Effector CD8-positive, alpha-beta T cell (primary cell): Measurements from ENCODE around the gene SLCO2A1.

Experiments
- DNase-seq: peaks from one replicate; lab custom pipeline; 2025; lab: John Stamatoyannopoulos, UW

Gene SLCO2A1

DNA sequence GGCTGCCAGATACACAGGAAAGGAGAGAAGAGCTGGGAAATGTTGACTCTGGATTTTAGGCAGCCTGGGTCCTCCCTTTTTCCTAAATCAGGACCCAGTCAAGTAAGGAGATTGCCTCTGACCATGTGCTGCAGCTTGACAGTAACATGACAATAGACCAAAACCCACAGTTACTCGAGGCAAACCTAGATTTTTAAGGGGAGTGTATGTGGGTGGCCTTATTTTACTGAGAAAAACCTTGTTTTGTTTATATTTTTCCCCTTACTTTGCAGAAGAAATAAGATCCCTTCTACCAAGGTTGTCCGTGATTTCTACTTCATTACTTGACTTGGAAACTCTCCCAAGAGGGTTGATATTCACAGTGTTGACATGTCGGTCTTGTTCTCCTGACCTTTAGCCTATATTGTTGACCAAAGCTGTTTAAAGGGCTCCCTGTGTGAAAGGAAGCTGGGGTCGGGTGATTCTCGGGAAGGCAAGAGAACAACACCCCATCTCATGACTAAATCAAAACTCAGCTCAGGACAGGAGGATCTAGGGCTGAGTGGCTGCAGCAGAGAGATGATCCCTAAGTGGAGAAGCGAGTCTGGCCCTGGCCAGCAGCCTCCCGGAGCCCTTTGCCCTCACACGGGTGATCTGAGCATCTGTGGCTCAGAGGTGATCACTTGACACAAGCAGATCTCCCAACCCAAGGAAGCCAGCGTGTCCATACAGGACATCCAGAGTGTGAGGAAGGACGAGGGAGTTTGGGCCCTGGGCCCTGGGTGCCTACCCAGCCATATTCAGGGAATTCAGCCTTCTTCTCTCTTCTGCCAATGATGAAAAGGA, 31.0 kb upstream of the SLCO2A1 start:
- no peak for DNase-seq

DNA sequence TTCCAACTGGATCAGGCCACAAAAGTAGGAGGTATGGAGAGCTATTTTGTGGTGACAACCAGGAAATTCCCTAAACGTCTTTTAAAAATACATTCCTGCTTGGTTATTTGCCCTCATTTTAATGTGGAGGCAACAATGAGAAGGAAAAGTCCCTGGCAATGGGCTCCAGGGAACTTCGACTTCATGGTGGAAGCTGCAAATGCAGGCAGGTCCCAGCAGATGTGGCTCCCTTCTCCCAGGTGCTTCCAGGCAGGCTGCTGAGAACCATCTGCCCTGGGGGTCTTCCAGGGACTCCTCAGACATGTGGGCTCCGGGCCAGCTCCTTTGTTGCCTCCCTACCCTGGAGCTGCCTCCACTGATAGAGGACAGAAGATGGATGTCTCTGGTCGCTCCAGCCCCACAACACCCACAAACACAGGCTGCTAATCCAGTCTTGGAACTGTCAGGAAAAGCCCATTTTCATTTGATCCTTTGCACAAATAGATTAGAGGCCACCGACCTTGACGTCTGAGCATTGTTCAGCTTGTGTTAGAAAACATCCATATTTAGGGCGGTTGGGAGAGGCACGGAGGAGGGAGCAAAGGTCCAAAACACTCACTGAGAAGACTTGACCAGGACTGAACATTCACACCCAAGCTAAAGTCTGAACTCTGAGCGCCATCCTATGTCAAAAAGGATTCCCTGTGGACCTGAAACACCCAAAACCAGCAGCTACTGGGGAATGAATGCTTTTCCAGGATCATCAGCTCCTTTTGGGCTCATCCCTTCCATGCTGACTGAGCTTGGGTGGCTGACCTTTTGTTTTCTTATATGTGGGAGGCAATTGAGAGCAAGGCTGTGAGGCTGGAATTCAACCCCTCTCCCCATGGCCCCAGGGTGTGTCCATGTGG, 30.2 kb upstream of the SLCO2A1 start:
- no peak for DNase-seq

DNA sequence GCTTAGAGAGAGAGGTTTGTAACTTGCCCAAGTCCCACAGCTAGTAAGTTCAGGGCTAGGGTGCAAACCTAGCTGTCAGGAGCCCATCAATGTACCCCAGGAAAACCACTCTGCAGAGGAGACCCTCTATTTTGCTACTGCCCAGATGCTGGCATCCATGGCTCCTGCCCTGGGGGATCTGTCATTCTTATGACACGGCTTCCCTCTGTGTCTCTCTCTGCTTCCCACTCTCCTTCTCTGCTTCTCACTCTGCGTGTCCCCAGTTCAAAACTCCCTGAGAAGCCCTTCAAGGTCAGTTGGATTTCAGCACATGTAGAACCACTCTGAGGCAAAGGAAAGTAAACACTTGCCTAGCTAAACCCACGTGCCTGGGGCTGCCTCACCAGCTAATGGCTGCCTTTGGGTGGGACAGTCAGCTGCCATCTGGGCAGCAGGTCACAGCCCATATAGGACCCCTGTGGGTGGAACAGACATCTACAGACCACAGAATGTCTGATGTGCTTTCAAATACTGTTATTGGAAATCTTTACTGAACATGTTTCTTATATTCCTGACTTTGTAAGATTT, 29.4 kb upstream of the SLCO2A1 start:
- DNase-seq = no peak

DNA sequence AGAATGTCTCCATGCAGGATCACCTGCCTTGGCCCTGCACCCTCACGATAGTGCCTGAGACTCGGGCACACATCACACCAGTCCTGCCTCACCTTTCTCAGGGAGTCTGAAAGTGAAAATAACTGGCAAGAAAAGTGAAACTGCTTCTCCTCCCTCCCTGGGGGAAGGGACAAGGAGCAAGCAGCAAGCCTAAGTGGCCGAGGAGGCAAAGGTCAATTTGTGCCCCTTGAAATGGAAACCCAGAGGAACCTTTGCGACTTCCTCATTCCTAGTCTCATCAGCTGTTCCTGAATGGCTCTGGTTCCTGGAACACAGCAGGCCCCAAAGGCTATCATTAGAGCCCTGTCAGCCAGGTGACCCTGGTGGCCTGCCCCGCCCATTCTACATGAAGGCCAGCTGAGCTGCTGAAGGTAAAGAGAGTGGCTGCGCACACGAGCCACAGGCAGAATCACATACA, 28.0 kb upstream of the SLCO2A1 start:
- DNase-seq = no peak

DNA sequence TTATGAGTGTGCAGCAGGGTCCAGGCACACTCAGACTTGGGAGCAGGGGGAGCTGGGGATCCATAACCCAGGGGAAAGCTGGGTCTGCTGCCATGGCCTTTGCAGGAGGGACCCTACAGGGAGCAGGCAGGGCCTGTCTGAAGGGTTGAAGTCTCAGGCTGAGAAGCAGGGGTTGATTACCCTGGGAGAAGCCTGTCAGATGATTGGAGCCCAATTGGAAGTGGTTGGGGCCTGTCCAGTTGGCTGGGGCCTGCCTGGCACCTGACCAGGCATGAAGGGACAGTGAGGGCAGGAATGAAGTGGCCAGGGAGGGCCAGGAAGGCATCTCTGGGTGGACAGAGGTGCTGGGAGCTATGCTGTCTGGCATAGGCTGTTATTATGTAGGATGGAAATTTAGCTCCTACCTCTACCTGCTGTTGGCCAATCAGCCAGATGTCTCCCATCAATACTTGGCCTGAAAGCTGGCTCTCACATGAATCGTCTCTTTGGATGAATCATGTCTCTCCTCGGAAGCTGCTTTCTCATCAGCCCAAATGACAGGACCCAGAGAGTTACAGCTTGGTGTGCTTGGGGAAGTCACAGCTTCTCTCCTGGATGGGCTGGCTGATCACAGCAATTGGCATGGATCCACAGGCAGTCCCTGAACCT, 27.4 kb upstream of the SLCO2A1 start:
- no peak for DNase-seq

DNA sequence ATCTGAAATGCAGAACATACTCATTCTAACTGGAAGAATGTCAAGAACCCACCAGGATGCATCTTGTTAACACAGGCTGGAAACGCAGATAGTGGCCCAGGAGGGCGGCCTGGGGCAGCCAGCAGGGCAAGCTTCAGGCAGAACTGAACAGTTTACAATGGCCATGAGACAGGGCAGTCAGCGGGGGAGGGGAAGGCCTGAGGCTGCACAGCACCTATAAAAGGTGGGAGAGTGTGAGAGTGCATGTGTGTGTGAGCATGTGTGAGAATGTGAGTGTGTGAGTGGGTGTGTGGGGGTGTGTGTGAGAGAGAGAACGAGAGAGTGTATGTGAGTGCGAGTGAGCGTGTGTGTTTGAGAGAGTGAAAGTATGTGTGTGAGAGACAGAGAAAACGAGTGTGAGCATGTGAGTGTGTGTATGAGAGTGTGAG, 26.8 kb upstream of the SLCO2A1 start:
- DNase-seq = no peak

DNA sequence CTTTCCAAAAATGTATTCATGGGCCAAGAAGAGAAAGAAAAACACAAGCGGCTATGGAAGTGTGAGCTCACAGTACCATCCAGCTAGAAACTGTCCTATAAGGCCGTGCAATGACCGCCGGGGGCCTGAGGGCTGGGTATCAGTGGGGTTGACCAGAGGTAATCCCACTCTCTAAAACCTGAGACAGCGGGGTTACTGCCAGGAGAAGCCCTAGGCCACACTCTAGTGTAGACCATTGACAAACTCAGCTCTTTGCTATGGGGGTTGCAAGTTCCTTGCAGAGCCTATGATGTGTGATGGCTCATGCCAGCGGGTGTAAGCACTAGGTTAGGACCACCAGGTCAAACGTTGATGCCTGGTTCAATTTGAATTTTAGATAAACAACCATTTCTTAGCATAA, 25.9 kb upstream of the SLCO2A1 start:
- no peak for DNase-seq

DNA sequence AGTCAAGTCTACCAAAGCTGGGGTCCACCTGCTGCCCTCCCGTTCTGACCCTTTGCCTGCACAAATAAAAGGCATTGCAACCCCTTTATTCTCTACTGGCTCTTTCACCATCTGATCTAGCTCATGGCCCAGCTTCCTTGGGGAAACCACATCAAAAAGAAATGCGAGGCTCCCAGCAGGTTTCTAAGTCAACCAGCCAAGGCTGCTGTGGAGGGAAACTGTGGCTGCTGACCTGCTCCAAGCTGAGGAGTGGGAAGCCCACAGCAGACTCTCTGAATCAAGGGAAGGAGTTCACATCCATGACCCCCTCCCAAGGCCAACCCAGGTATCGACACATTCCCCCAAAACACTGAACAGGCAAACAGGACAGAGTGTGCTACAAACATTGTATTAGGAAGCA, 25.2 kb upstream of the SLCO2A1 start:
- DNase-seq = no peak

DNA sequence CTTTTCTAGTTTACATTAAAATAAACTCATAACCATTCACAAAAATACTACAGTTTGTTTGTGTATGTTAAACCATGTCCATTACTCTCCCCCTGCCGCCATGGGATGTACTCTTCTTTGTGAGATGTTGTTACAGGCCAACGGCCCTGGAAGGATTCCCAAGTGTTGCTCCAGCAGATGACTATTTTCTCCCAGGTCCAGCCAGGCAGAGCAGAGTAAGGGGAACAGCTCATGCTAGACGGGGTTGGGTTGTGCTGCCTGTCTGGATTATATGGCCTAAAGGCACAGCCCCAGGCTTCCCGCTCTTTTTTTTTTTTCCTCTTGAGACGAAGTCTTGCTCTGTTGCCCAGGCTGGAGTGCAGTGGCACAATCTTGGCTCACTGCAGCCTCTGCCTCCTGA, 24.5 kb upstream of the SLCO2A1 start:
- no peak for DNase-seq

DNA sequence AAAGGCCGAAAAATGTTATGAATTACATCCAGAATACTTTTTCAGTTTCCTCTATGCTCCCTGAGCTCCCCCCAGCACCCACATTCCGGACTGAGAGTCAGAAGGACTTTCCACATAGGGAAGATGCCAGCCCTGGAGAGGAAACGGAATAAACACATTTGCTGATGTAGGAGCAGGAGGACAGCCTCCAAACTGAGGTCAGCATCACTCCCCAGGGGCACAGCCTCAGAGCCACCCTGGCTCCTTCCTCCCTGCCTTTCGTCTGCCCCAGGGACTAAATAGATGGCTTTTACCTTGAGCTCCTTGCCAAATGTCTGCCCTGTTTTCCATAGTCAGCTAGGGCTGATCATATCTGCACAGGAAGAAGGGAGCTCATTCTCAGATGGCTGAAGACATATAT, 22.6 kb upstream of the SLCO2A1 start:
- DNase-seq = no peak

DNA sequence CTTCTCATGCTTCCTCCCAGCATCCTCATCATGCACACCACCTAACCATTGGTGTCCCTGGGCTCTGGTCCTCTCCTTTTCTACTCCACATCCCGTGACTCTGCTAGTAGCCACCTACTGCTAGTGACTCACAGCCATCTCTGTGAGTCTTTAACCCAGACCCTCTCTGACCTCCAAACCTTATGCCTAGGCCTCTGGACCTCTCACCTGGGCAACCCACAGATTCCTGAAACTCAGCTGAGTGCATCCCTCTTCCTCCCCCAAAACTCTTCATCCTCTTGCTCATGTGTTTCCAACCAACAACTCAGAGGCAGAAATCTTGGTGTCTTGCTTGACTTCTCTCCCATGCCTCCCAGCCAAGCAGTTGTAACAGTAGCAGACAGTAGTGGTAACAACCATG, 20.0 kb upstream of the SLCO2A1 start:
- no peak for DNase-seq

DNA sequence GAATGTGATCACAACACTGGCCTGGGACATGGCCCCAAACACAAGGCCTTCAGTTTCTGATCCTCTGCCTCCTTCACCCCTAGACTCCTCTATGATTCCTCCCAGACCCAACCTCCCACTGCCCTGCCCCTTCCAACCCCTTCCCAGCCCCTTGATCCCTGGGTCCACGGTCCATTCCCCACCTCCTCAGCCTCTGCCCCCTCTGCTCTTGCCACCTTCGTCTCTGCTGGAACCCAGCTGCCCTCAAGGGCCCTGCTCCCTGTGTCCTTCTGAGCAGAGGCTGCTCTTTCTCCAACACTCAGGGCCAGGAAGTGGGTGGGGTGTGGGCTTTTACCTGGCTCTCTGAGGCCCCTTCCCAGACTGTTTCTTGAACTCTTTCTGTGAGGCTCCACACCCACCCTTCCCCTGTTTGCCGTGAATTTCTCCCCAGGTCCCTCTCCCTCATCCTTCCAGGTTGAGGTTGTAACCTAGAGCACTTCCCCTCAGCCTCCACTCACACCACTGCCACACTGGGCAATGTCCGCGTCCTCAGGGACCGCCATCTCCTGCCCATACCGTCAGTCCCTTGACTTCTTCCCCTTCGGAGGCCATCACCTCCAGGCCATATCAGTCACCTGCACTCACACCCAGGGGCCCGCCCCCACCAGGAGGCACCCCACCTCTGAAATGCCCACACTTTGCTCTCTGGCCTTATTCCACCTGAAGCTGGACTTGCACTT, 18.7 kb upstream of the SLCO2A1 start:
- DNase-seq = no peak

DNA sequence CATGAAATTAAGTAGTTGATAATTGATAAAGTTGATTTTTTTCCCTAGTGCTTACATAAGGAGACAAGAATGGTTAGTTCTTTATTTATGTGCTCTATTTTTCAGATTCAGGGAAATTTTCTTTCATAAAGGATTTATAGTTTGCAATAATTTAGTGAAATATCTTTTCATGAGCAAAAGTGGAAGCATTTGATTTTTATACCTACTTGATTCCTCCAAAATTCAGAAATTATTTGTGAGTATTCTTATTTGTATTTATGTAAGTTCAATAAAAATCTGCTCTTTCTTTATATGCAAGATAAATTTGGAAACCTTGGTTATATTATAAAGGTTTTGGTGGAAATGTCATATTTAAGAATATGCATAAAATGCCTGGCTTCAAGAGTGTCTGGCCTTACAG, 14.7 kb upstream of the SLCO2A1 start:
- no peak for DNase-seq

DNA sequence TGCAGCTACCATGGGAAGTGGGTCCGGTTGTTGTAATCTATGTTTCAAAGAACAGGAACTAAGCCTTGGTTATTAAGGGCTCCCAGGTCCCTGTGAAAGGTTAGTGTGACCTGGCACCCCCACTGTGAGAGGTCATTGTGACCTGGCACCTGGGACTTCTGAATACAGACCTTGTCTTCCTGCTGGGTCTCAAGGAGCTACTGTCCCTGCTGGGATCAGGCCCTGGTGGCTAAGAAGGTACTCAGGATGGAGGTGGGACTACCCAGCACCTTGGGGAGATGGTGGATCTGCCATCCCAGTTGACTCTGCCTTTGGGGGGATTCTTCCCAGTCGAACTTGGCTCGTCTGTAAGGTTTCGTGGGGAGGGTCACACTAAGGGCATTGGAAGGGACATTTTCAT, 10.3 kb upstream of the SLCO2A1 start:
- no peak for DNase-seq

DNA sequence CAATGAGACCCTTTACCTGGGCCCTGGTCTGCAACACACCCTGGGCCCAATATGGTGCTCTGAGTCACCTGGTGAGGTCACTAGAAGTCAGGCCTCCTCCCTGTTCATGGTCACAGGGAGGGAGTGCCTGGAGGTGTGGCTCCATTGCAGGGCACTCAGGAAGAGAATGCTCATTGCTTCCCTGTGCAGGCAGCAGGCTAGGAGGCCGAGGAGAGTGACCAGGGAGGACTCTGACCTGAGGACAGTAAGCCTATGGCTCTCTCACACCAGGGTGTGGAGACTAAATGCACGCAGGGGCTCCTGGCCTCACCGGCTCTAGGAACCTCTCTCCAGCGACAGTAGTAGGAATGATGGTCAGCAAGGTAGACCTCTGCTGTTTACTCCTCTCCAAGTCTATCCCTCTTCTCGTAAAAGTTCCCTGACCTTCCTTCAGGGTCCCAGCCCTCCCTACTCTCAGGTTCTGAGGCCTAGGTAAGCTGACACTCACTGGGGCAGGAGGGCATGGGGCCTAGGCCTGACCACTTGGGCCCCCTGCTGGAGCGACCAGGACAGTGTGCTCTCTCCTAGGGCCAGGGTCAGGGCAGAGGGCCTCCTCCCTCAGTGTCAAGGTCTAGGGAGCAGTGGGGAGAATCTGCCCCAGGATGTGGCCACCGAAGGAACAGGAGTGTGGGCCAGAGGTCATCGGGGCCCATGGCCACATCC, 9.6 kb upstream of the SLCO2A1 start:
- no peak for DNase-seq

DNA sequence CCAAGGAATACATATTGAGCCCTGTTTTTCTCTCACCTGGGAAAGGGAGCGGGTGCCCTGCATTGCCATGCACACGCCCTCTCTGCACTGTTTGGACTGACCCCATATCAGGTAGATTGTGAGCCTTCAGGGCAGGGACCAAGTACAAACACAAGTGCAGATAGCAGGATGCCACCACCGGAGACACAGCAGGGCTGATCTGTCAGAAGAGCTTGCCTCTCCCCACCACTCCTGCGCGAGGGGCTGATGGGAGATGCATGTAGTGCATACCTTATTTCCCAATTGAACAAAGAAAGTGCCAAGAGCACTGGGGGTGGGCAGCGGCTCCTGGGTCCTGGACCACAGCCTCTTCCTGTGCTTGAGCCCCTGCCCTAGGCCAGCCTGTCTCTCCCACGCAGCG, 9.0 kb upstream of the SLCO2A1 start:
- DNase-seq = no peak

DNA sequence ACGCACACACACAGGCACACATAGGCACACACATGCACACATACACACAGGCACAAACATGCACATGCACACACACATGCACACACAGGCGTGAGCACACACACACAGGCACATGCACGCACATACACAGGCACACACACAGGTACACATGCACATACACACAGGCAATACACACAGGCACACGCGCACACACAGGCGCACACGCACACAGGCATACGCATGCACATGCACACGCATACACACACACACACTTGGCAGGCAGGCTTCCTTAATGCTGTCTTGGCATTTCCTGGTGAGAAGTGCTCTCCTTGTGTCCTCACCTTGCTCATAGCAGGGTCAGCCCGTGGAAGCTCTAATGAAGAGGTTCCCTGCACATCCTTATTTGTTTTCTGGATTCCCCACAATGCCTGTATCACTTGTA, 8.4 kb upstream of the SLCO2A1 start:
- no peak for DNase-seq

DNA sequence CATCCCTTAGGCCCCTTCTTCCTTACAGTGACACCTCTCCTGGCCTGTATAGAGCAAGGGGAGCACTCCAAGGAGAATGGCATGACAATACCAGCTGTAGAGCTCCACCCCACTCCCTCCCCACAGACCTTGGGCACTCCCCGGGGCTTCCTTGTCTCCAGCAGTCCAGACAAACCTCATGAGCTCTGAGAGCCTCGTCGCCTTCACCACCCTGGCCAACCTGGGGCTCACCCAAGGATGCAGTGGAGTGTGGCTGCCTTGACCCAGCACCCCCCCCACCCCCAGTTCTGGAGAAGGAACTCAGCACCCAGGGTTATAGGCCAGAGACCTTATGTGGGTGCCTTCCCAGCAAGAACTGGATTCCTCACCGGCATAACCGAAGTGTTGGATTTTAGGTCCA, 7.4 kb upstream of the SLCO2A1 start:
- DNase-seq = no peak

DNA sequence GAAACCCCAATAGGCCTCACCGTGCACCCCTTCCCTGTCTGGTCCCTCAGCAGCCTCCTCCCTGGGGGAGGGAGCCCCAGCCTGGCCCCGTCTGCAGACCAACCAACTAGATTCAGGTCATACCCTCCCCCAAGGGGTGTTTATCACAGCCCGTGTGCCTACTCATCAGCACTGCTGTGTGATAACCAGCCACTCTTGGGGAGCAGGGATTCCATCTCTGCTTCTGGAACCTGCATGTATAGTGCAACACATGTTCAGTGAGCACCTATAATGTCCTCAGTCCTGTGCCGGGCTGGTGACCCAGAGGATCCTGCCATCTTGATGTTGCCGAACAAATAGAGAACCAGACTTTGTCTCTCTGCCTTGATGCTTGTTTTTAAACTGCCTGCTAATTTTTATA, 6.6 kb upstream of the SLCO2A1 start:
- no peak for DNase-seq

DNA sequence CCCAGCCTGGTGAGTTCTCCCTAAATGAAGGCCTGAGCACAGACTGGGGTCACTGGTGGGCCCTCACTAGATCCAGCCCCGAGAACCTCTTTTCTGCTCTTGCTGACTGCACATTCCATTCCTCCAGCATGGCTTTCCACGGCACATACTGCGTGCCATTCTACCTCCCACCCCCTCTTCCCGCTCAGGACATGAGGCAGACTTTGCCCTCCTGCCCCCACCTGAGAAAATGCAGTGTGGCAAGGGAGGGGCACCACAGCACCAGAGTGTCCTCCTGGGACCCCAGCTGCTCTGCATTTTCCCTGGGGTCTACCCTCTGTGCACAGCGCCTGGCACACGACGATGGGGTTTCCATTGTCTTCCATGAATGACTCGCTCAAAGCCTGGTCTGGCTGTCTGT, 6.1 kb upstream of the SLCO2A1 start:
- no peak for DNase-seq
